H1 (cell line): ENCODE measurements around the gene MLLT11. TPM values are rescaled to one million over a fixed set of nuclear protein-coding genes. Genes with fewer than 3 reads are reported as not detected.

ENCODE experiments used
- HDAC2 ChIP-seq, 2 experiments: fragments of 300-600 bp in 1 of 2; sonication (generic) in 1 of 2; IDR thresholded peaks; 2 replicates each; pipeline ENCODE4 v1.6.1; 2011 to 2012; ENCODE audit warnings: low read depth in 2 of 2, low read length in 2 of 2, mild to moderate bottlenecking in 2 of 2, moderate library complexity in 2 of 2, borderline replicate concordance in 1 of 2, inconsistent platforms in 1 of 2
- MAX ChIP-seq: IDR thresholded peaks from 2 replicates; pipeline ENCODE4 v1.6.1; 2012; ENCODE audit warnings: inconsistent platforms
- NANOG ChIP-seq: IDR thresholded peaks from 2 replicates; pipeline ENCODE4 v1.6.1; 2011; ENCODE audit warnings: low read length, low read depth, mild to moderate bottlenecking, inconsistent platforms; ENCODE audit not compliant: insufficient read depth, poor library complexity, severe bottlenecking
- polyA plus RNA-seq, 7 experiments: library from polyadenylated mRNA; depleted of rRNA in 3 of 7; stranded (reverse) in 5 of 7; unstranded in 2 of 7; fragments of >200 nt in 5 of 7; fragments of 200-250 nt in 2 of 7; gene quantifications; 1 replicate in 5 of 7; 2 replicates in 1 of 7; 4 replicates in 1 of 7; pipeline versions ENCODE4 v1.2.1 to v1.2.3, GENCODE V29; 2011 to 2013; ENCODE audit warnings: missing spikeins in 2 of 7, mixed read lengths in 2 of 7
- total RNA-seq: library from RNA; stranded (reverse); fragmentation: NEBNext Ultra II Directional; extraction: Animal tissue kit (Norgen Biotek cat#: 25700); gene quantifications from 2 replicates; pipeline ENCODE4 v1.2.1, GENCODE V29; 2021

Gene MLLT11
- total and polyA plus RNA-seq, 2 of the 8 experiments (the other 6 are each of a cell fraction or from before 2014, with no cell fraction given), result 13.7 to 18.1 TPM

- TF ChIP-seq NANOG (no peak), HDAC2 (IDR thresholded peaks at IDR 0.05; ENCODE audit: borderline replicate concordance in 1 of 2, low read depth in 2 of 2, low read length in 2 of 2) (no peak), MAX (no peak)
These were observed 4.6 kb upstream of the MLLT11 start (continued) for GRCh38 chr1:151055581-151055980.
